Spleen (tissue), 11 donors: ENCODE results near the gene LTBP2. TPM values are rescaled to one million over a fixed set of nuclear protein-coding genes. Genes with fewer than 3 reads are reported as not detected.

ENCODE experiments used
- DNase-seq: peaks from one replicate; pipeline ENCODE4 v3.0.0-alpha.2; 2020
- H3K27ac ChIP-seq, 8 donors: fragments of 200-600 bp; sonication (generic) in 7 of 8; 1 replicate in 4 of 8; 2 replicates in 4 of 8; pipeline versions ENCODE4 v1.5.0 to v1.8.0; 2016 to 2021; ENCODE audit warnings: inconsistent platforms in 4 of 8, mild to moderate bottlenecking in 4 of 8, moderate library complexity in 1 of 8
- H3K27me3 ChIP-seq, 7 donors: fragments of 200-600 bp; sonication (generic) in 6 of 7; replicated peaks in 1 of 7; 1 replicate in 4 of 7; 2 replicates in 3 of 7; pipeline versions ENCODE4 v1.5.0 to v1.8.0; 2016 to 2021; ENCODE audit warnings: inconsistent platforms in 3 of 7, mild to moderate bottlenecking in 1 of 7
- H3K36me3 ChIP-seq, 6 donors: fragments of 200-600 bp; sonication (generic) in 5 of 6; 1 replicate in 4 of 6; 2 replicates in 2 of 6; pipeline versions ENCODE4 v1.5.0 to v1.8.0; 2016 to 2021; ENCODE audit warnings: inconsistent platforms in 2 of 6
- H3K4me1 ChIP-seq, 6 donors: fragments of 200-600 bp; sonication (generic) in 5 of 6; 1 replicate in 3 of 6; 2 replicates in 3 of 6; pipeline versions ENCODE4 v1.5.0 to v1.8.0; 2016 to 2021; ENCODE audit warnings: inconsistent platforms in 3 of 6
- H3K4me3 ChIP-seq, 8 donors: fragments of 200-600 bp; sonication (generic) in 7 of 8; 1 replicate in 4 of 8; 2 replicates in 4 of 8; pipeline versions ENCODE4 v1.5.0 to v1.8.0; 2016 to 2021; ENCODE audit warnings: inconsistent platforms in 4 of 8, mild to moderate bottlenecking in 4 of 8, moderate library complexity in 2 of 8
- H3K9me3 ChIP-seq, 8 donors: fragments of 200-600 bp; sonication (generic) in 7 of 8; 1 replicate in 4 of 8; 2 replicates in 4 of 8; pipeline versions ENCODE4 v1.5.0 to v1.8.0; 2016 to 2021; ENCODE audit warnings: inconsistent platforms in 4 of 8
- POLR2A ChIP-seq, 3 donors: fragments of 450-650 bp; IDR thresholded peaks; one replicate each; pipeline ENCODE4 v1.5.1; 2017; ENCODE audit warnings: antibody characterized with exemption in 3 of 3, mild to moderate bottlenecking in 1 of 3
- POLR2AphosphoS5 ChIP-seq, 3 donors: sonication (generic); formaldehyde crosslinking; IDR thresholded peaks; one replicate each; pipeline ENCODE4 v1.5.1; 2017; ENCODE audit warnings: antibody characterized with exemption in 3 of 3
- WGBS, 5 donors: extraction: QIAGEN DNeasy Blood & Tissue Kit in 3 of 5; methylation state at CpG; one replicate each; pipeline versions ENCODE4 v1.1.5 to v1.1.7; 2013 to 2018; 5-methylcytosine and 5-hydroxymethylcytosine counted together
- intact Hi-C: fragments of 100-400 bp; cut with DNase I; formaldehyde crosslinking; loops from one replicate; pipeline ENCODE4 v1.15.0; 2023; ENCODE audit warnings: low total_unique reads
- polyA plus RNA-seq, 3 donors: library from polyadenylated mRNA; stranded (reverse); fragments of 200-250 nt; gene quantifications; one replicate each; pipeline ENCODE4 v1.2.1, GENCODE V29; 2013
- total RNA-seq, 7 donors: library from RNA; depleted of rRNA in 3 of 7; stranded (reverse); fragments of >200 nt in 3 of 7; fragmentation: NEBNext Ultra II Directional in 4 of 7; extraction: Animal tissue kit (Norgen Biotek cat#: 25700) in 4 of 7; gene quantifications; one replicate each; pipeline versions ENCODE4 v1.1.0 to v1.2.1, GENCODE V29; 2016 to 2021
- TF ChIP-seq, protein P1 (sequence below), 11 experiments: fragments of 200-600 bp in 7 of 11; fragments of 450-650 bp in 4 of 11; sonication (generic) in 4 of 11; IDR thresholded peaks in 8 of 11; conservative IDR thresholded peaks in 3 of 11; 1 replicate in 7 of 11; 2 replicates in 4 of 11; pipeline versions ENCODE4 v1.4.0 to v1.8.0; 2016 to 2021; ENCODE audit warnings: antibody characterized with exemption in 11 of 11, inconsistent platforms in 4 of 11, mild to moderate bottlenecking in 1 of 11
- donor health status: healthy with polysubstance abuse.
- donor health status: DM: no; HTN: no; CAD: no; lungs with moderate emphysema.
- donor health status: DM: no; HTN: no; CAD: no.
- donor health status: Bipolar disorder and iron deficiency.
- donor health status: healthy.
- donor health status: DM: no; HTN: no; CAD: no.
- donor health status: DM: yes; HTN: yes; CAD: no.

Gene LTBP2
- total and polyA plus RNA-seq, 10 donors: 3.4 to 10.7 (median 5.6) TPM

GRCh38 chr14:74620497-74620921 lies 8.5 kb upstream of the LTBP2 start:
- Histone ChIP-seq H3K27me3 (no peaks in the 10 kb centered on the region), H3K27ac (no peak overlapping the region), H3K36me3 (no peaks in the 10 kb centered on the region), H3K9me3 (no peaks in the 10 kb centered on the region), H3K4me1 (peaks cover 14 to 59% (median 38%) of the 10 kb centered on the region in 6 donors), H3K4me3 (no peak overlapping the region)
- 57 to 77% (median 66%) methylated on average over 2 of the region's 2 CpGs for WGBS, 5 donors
- TF ChIP-seq, protein P1, sequence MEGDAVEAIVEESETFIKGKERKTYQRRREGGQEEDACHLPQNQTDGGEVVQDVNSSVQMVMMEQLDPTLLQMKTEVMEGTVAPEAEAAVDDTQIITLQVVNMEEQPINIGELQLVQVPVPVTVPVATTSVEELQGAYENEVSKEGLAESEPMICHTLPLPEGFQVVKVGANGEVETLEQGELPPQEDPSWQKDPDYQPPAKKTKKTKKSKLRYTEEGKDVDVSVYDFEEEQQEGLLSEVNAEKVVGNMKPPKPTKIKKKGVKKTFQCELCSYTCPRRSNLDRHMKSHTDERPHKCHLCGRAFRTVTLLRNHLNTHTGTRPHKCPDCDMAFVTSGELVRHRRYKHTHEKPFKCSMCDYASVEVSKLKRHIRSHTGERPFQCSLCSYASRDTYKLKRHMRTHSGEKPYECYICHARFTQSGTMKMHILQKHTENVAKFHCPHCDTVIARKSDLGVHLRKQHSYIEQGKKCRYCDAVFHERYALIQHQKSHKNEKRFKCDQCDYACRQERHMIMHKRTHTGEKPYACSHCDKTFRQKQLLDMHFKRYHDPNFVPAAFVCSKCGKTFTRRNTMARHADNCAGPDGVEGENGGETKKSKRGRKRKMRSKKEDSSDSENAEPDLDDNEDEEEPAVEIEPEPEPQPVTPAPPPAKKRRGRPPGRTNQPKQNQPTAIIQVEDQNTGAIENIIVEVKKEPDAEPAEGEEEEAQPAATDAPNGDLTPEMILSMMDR (IDR thresholded peaks at IDR 0.05 in 8 of 11, conservative IDR thresholded peaks at IDR 0.05 in 3 of 11): no peak
- TF ChIP-seq POLR2AphosphoS5 (IDR thresholded peaks at IDR 0.05) (no peak), POLR2A (IDR thresholded peaks at IDR 0.05) (no peak)
- DNase-seq: no peak
- intact Hi-C loops: no loop called here

DNA sequence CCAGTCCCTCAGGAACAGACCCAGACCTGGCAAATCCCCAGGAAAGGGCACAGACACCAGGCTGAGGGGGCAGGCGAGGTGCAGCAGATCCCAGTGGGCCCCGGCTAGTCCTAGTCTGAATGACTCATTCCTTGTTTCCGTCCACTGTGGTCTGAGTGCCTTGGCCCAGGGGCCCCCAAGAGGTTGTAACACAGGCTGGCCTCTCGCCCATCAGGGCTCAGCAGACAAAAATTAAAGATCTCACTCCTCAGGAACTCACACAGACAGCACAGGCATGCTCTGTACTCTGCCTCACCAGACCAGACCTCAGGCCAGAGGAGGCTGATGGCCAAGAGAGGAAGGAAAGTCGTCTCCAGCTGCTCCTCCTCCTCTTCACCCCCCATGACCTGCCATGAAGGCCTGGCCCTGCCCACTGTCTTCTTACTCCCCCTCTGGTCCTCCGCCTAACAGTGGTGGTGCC lies 7.7 kb upstream of the LTBP2 start:
- DNase-seq: no peak
- WGBS, 5 donors: 59 to 75% (median 65%) methylated on average over 6 of the region's 6 CpGs
- Histone ChIP-seq H3K27me3 (peaks cover 0 to 2% (median 0%) of the 10 kb centered on the region in 7 donors), H3K36me3 (no peaks in the 10 kb centered on the region), H3K27ac (peak overlapping the region in 3 of 8 donors; percentile 88 to 92 (median 90)), H3K9me3 (no peaks in the 10 kb centered on the region), H3K4me1 (peaks cover 14 to 67% (median 46%) of the 10 kb centered on the region in 6 donors), H3K4me3 (no peak overlapping the region)
- intact Hi-C loops: loop anchor here (10.0 kb wide), 1 partner anchor 185 kb away; no protein-coding TSS in a partner anchor
- TF ChIP-seq POLR2A (IDR thresholded peaks at IDR 0.05): no peak
- no peak for TF ChIP-seq POLR2AphosphoS5 (IDR thresholded peaks at IDR 0.05)
- TF ChIP-seq, protein P1 (IDR thresholded peaks at IDR 0.05 in 8 of 11, conservative IDR thresholded peaks at IDR 0.05 in 3 of 11): no peak

DNA sequence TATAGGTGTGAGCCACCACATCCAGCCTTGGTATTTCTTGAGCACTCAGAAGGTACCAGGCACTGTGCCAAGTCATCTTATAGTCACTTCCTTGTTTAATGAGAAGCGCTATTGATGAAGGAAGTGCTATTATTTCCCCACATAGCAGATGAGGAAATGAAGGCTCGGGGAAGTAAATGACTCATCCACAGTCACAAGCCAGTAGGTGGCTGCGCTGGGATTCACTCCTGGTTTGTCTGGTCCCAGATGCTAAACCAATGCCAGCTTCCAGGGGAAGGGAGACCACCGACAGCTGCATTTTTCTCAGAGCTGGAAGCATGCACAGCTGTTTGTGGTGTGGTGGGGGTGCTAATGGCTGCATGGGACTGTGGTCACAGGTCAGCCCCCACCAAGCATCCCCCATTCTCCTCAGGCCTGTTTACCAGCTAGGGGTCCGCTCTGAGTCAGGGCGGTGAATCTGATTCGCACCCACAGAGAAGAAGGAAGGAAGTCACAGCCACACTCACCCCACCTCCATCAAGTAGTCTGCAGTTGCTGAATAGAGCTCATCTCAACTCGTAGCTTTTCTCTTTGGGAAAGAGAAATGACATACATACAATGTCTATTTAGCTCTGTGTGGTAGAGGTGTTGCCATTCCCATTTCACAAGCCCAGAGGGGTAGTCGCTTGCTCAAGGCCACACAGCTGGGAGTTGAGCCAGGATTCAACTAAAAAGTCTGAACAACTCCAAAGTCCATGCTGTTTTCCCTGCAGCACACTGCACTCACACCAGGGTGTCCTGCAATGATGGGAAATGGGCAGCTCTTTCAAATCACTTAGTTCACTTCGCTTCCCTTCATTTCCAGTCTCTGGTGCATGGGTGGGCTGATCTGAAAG lies 6.3 kb upstream of the LTBP2 start:
- intact Hi-C loops: loop anchor here (10.0 kb wide), 1 partner anchor 186 kb away; no protein-coding TSS in a partner anchor
- Histone ChIP-seq H3K36me3 (no peaks in the 10 kb centered on the region), H3K4me3 (peak overlapping the region in 4 of 8 donors; percentile 5 to 60 (median 16)), H3K27me3 (peaks cover 0 to 9% (median 0%) of the 10 kb centered on the region in 7 donors), H3K27ac (peak overlapping the region in 7 of 8 donors; percentile 74 to 92 (median 88)), H3K4me1 (peaks cover 17 to 78% (median 51%) of the 10 kb centered on the region in 6 donors), H3K9me3 (no peaks in the 10 kb centered on the region)
- TF ChIP-seq, protein P1 (IDR thresholded peaks at IDR 0.05 in 8 of 11, conservative IDR thresholded peaks at IDR 0.05 in 3 of 11): peak in 1 of 11 experiments; percentile 27
- TF ChIP-seq POLR2A (IDR thresholded peaks at IDR 0.05) (no peak), POLR2AphosphoS5 (IDR thresholded peaks at IDR 0.05) (peak; percentile 38 to 79 (median 41))
- DNase-seq: peak; percentile 87
- WGBS, 5 donors: 17 to 31% (median 29%) methylated on average over 9 to 10 of the region's 10 CpGs
